Neural progenitor cell (in vitro differentiated cells): ENCODE measurements around the gene CYTH1.

Source experiments
- CTCF ChIP-seq: fragments of 200-600 bp; sonication (generic); IDR thresholded peaks from 2 replicates; pipeline ENCODE4 v1.5.1; 2017; ENCODE audit warnings: antibody characterized with exemption, mild to moderate bottlenecking
- EZH2 ChIP-seq: fragments of 200-600 bp; sonication (generic); IDR thresholded peaks from 2 replicates; pipeline ENCODE4 v1.6.1; 2017; ENCODE audit warnings: antibody characterized with exemption, mild to moderate bottlenecking, moderate library complexity
- EZH2phosphoT487 ChIP-seq: fragments of 200-600 bp; sonication (generic); IDR thresholded peaks from 2 replicates; pipeline ENCODE4 v1.6.1; 2017; ENCODE audit warnings: antibody characterized with exemption

- TF ChIP-seq CTCF (no peak), EZH2 (no peak), EZH2phosphoT487 (no peak)
These were observed 11.3 kb upstream of the CYTH1 start for GRCh38 chr17:78793415-78793814.
